ENCODE data around the gene ATP10A. TPM values are rescaled to one million over a fixed set of nuclear protein-coding genes. Genes with fewer than 3 reads are reported as not detected.
"Not testable (repeated sequence)": the region's sequence is repeated elsewhere in the genome, so short reads cannot be mapped to it uniquely, and the experiment has no call there.

Gene ATP10A
- total RNA-seq, 1 experiment from 2014 or later, result not detected

GRCh38 chr15:25859838-25860645 lies 3.1 kb downstream of the ATP10A start:
- H3K9me2 ChIP-seq (replicated peaks; ENCODE audit: insufficient read depth, low read length), result no peaks in the 10 kb centered on the region
- H3K9ac ChIP-seq (ENCODE audit: low read length), result no peak overlapping the region
- no peaks in the 10 kb centered on the region for H4K20me1 ChIP-seq (ENCODE audit: insufficient read depth, low read depth, low read length)
- no peaks in the 10 kb centered on the region for H3K4me1 ChIP-seq (ENCODE audit: low read length)
- peaks cover 21% of the 10 kb centered on the region; the same call in 1 of the 2 replicates for H3K9me3 ChIP-seq (ENCODE audit: low read length)
- H3K27me3 ChIP-seq (ENCODE audit: low read length), result no peaks in the 10 kb centered on the region
- no peak overlapping the region for H3K27ac ChIP-seq (ENCODE audit: low read length)
- H3K4me2 ChIP-seq (ENCODE audit: low read depth, low read length, poor library complexity, severe bottlenecking), result no peak overlapping the region
- no peak overlapping the region for H3K4me3 ChIP-seq (ENCODE audit: low read length)
- DNase-seq, result no peak
- H2AFZ ChIP-seq (ENCODE audit: low read length), result no peak overlapping the region
- no peaks in the 10 kb centered on the region for H3K79me2 ChIP-seq (ENCODE audit: low read length)
- H3K36me3 ChIP-seq (ENCODE audit: insufficient read depth, low read length), result no peaks in the 10 kb centered on the region

GRCh38 chr15:25858952-25859760 lies 4.0 kb downstream of the ATP10A start:
- Histone ChIP-seq H3K27ac (ENCODE audit: low read length) (no peak overlapping the region), H3K27me3 (ENCODE audit: low read length) (no peaks in the 10 kb centered on the region), H3K4me3 (ENCODE audit: low read length) (no peak overlapping the region), H3K36me3 (ENCODE audit: insufficient read depth, low read length) (no peaks in the 10 kb centered on the region), H3K4me1 (ENCODE audit: low read length) (no peaks in the 10 kb centered on the region), H4K20me1 (ENCODE audit: insufficient read depth, low read depth, low read length) (no peaks in the 10 kb centered on the region), H3K9me3 (ENCODE audit: low read length) (peaks cover 16% of the 10 kb centered on the region; the same call in 1 of the 2 replicates), H2AFZ (ENCODE audit: low read length) (no peak overlapping the region), H3K9me2 (replicated peaks; ENCODE audit: insufficient read depth, low read length) (no peaks in the 10 kb centered on the region), H3K4me2 (ENCODE audit: low read depth, low read length, poor library complexity, severe bottlenecking) (no peak overlapping the region), H3K79me2 (ENCODE audit: low read length) (no peaks in the 10 kb centered on the region), H3K9ac (ENCODE audit: low read length) (no peak overlapping the region)
- no peak for DNase-seq

- not testable (repeated sequence) for DNase-seq; H2AFZ ChIP-seq (ENCODE audit: low read length); H3K4me2 ChIP-seq (ENCODE audit: low read depth, low read length, poor library complexity, severe bottlenecking); H3K36me3 ChIP-seq (ENCODE audit: insufficient read depth, low read length); H3K27ac ChIP-seq (ENCODE audit: low read length); H3K4me1 ChIP-seq (ENCODE audit: low read length); H3K79me2 ChIP-seq (ENCODE audit: low read length); H3K9me2 ChIP-seq (replicated peaks; ENCODE audit: insufficient read depth, low read length); H3K4me3 ChIP-seq (ENCODE audit: low read length); H4K20me1 ChIP-seq (ENCODE audit: insufficient read depth, low read depth, low read length); H3K27me3 ChIP-seq (ENCODE audit: low read length); H3K9ac ChIP-seq (ENCODE audit: low read length)
- H3K9me3 ChIP-seq (ENCODE audit: low read length), result peaks cover 13% of the 10 kb centered on the region; the same call in 1 of the 2 replicates
Observed at GRCh38 chr15:25856059-25856458, 7.1 kb downstream of the ATP10A start.

- Histone ChIP-seq H3K4me1 (ENCODE audit: low read length) (no peaks in the 10 kb centered on the region), H3K4me2 (ENCODE audit: low read depth, low read length, poor library complexity, severe bottlenecking) (no peak overlapping the region), H4K20me1 (ENCODE audit: insufficient read depth, low read depth, low read length) (no peaks in the 10 kb centered on the region), H3K9me3 (ENCODE audit: low read length) (peaks cover 10% of the 10 kb centered on the region; the same call in 1 of the 2 replicates), H2AFZ (ENCODE audit: low read length) (no peak overlapping the region), H3K4me3 (ENCODE audit: low read length) (no peak overlapping the region), H3K79me2 (ENCODE audit: low read length) (no peaks in the 10 kb centered on the region), H3K9me2 (replicated peaks; ENCODE audit: insufficient read depth, low read length) (no peaks in the 10 kb centered on the region), H3K27me3 (ENCODE audit: low read length) (no peaks in the 10 kb centered on the region), H3K27ac (ENCODE audit: low read length) (no peak overlapping the region), H3K9ac (ENCODE audit: low read length) (no peak overlapping the region), H3K36me3 (ENCODE audit: insufficient read depth, low read length) (no peaks in the 10 kb centered on the region)
- no peak for DNase-seq
Observed at GRCh38 chr15:25852661-25853524, 10.2 kb downstream of the ATP10A start.

GRCh38 chr15:25852027-25852426 lies 11.1 kb downstream of the ATP10A start:
- Histone ChIP-seq H4K20me1 (ENCODE audit: insufficient read depth, low read depth, low read length) (no peaks in the 10 kb centered on the region), H2AFZ (ENCODE audit: low read length) (no peak overlapping the region), H3K9ac (ENCODE audit: low read length) (no peak overlapping the region), H3K9me2 (replicated peaks; ENCODE audit: insufficient read depth, low read length) (no peaks in the 10 kb centered on the region), H3K27ac (ENCODE audit: low read length) (no peak overlapping the region), H3K4me2 (ENCODE audit: low read depth, low read length, poor library complexity, severe bottlenecking) (no peak overlapping the region), H3K4me3 (ENCODE audit: low read length) (no peak overlapping the region), H3K9me3 (ENCODE audit: low read length) (peaks cover 10% of the 10 kb centered on the region; the same call in 1 of the 2 replicates), H3K4me1 (ENCODE audit: low read length) (no peaks in the 10 kb centered on the region), H3K27me3 (ENCODE audit: low read length) (no peaks in the 10 kb centered on the region), H3K36me3 (ENCODE audit: insufficient read depth, low read length) (no peaks in the 10 kb centered on the region), H3K79me2 (ENCODE audit: low read length) (no peaks in the 10 kb centered on the region)
- DNase-seq, result no peak

GRCh38 chr15:25850154-25851111 lies 12.7 kb downstream of the ATP10A start:
- Histone ChIP-seq H3K79me2 (ENCODE audit: low read length) (no peaks in the 10 kb centered on the region), H3K36me3 (ENCODE audit: insufficient read depth, low read length) (no peaks in the 10 kb centered on the region), H3K4me1 (ENCODE audit: low read length) (no peaks in the 10 kb centered on the region), H3K9me3 (ENCODE audit: low read length) (peaks cover 15% of the 10 kb centered on the region; the same call in 1 of the 2 replicates), H3K4me2 (ENCODE audit: low read depth, low read length, poor library complexity, severe bottlenecking) (no peak overlapping the region), H3K9ac (ENCODE audit: low read length) (no peak overlapping the region), H4K20me1 (ENCODE audit: insufficient read depth, low read depth, low read length) (no peaks in the 10 kb centered on the region), H3K27ac (ENCODE audit: low read length) (no peak overlapping the region), H3K27me3 (ENCODE audit: low read length) (no peaks in the 10 kb centered on the region), H3K4me3 (ENCODE audit: low read length) (no peak overlapping the region), H3K9me2 (replicated peaks; ENCODE audit: insufficient read depth, low read length) (no peaks in the 10 kb centered on the region), H2AFZ (ENCODE audit: low read length) (no peak overlapping the region)
- DNase-seq, result no peak

GRCh38 chr15:25849157-25849921 lies 13.8 kb downstream of the ATP10A start:
- Histone ChIP-seq H3K9me2 (replicated peaks; ENCODE audit: insufficient read depth, low read length) (no peaks in the 10 kb centered on the region), H3K27me3 (ENCODE audit: low read length) (no peaks in the 10 kb centered on the region), H3K27ac (ENCODE audit: low read length) (no peak overlapping the region), H3K36me3 (ENCODE audit: insufficient read depth, low read length) (no peaks in the 10 kb centered on the region), H3K4me2 (ENCODE audit: low read depth, low read length, poor library complexity, severe bottlenecking) (no peak overlapping the region), H3K9ac (ENCODE audit: low read length) (no peak overlapping the region), H3K79me2 (ENCODE audit: low read length) (no peaks in the 10 kb centered on the region), H2AFZ (ENCODE audit: low read length) (no peak overlapping the region), H3K4me3 (ENCODE audit: low read length) (no peak overlapping the region), H3K9me3 (ENCODE audit: low read length) (peaks cover 21% of the 10 kb centered on the region; the same call in 1 of the 2 replicates), H4K20me1 (ENCODE audit: insufficient read depth, low read depth, low read length) (no peaks in the 10 kb centered on the region), H3K4me1 (ENCODE audit: low read length) (no peaks in the 10 kb centered on the region)
- no peak for DNase-seq

All from Karpas-422 (cell line).